ENCODE measurements around the gene ZCWPW1. TPM values are rescaled to one million over a fixed set of nuclear protein-coding genes. Genes with fewer than 3 reads are reported as not detected.

ZCWPW1 gene
- total RNA-seq, 1 experiment from 2014 or later: 1.1 TPM

GRCh38 chr7:100433592-100434296 is 5.2 kb upstream of the ZCWPW1 start:
- no peak for DNase-seq (ENCODE audit: low read depth)

DNA sequence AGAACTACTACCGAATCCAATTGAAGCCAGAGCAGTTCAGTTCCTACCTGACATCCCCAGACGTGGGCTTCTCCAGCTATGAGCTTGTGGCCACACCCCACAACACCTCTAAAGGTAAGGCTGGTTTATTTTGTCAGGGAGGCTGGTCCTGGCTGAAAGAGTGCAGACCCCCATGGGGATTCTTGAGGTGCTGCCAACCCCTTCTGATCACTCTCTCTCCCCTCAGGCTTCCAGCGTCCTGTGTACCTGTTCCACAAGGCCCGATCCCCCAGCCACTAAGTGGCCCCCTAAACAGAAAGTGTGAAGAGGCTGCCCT is 4.7 kb upstream of the ZCWPW1 start:
- DNase-seq (ENCODE audit: low read depth): no peak

DNA sequence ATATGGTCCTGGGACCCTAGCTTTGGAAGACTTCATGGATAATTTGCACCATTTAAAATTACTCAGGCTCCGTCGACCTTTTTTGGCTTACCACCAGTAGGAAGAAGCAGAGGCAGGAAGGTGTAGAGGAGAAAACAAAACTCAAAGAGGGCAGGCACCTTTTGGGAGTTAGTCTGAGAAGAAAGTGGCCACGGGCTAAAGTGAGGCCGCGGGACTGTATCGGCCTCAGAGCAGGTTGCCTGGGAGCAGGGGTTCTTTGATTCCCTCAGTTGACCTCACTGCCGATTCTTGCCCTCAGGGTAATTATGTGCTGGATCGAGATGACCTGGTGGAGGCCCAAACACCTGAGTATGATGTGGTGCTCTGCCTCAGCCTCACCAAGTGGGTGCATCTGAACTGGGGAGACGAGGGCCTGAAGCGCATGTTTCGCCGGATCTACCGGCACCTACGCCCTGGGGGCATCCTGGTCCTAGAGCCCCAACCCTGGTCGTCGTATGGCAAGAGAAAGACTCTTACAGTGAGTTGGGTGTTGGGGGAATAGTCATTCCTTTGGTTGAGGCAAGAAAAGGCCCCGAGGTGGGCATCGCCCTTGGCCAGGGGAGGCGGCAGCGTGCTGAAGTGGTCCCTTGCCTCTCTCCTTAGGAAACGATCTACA is 4.2 kb upstream of the ZCWPW1 start:
- DNase-seq (ENCODE audit: low read depth): no peak

DNA sequence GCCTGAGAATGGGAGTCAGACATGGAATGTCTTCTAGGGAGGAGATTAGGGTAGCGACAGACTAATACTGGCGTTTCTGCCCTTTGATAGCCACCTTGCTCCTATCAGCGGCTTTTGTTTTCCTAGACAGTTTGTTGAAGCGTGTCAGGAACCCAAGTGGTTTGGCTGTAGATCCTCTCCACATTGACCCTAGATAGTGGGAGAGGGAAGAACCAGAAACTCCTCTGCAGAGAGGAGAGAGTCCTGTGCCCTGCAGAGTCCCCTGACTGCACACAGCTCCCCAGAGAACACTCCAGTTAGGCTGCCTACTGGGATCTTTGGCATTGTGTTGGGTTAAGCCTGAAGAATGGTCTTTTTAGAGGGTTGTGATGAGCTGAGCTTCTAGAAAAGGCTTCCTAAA is 3.5 kb upstream of the ZCWPW1 start:
- DNase-seq (ENCODE audit: low read depth): no peak

DNA sequence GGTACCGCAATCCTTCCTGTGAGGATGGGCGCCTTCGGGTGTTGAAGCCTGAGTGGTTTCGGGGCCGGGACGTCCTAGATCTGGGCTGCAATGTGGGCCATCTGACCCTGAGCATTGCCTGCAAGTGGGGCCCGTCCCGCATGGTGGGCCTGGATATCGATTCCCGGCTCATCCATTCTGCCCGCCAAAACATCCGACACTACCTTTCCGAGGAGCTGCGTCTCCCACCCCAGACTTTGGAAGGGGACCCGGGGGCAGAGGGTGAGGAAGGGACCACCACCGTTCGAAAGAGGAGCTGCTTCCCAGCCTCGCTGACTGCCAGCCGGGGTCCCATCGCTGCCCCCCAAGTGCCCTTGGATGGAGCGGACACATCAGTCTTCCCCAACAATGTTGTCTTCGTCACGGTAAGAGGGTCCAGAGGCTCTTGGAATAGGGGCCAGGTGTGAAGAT is 2.8 kb upstream of the ZCWPW1 start:
- DNase-seq (ENCODE audit: low read depth): no peak

- no peak for DNase-seq (ENCODE audit: low read depth)
These were observed 2.2 kb upstream of the ZCWPW1 start for GRCh38 chr7:100430493-100431285.

DNA sequence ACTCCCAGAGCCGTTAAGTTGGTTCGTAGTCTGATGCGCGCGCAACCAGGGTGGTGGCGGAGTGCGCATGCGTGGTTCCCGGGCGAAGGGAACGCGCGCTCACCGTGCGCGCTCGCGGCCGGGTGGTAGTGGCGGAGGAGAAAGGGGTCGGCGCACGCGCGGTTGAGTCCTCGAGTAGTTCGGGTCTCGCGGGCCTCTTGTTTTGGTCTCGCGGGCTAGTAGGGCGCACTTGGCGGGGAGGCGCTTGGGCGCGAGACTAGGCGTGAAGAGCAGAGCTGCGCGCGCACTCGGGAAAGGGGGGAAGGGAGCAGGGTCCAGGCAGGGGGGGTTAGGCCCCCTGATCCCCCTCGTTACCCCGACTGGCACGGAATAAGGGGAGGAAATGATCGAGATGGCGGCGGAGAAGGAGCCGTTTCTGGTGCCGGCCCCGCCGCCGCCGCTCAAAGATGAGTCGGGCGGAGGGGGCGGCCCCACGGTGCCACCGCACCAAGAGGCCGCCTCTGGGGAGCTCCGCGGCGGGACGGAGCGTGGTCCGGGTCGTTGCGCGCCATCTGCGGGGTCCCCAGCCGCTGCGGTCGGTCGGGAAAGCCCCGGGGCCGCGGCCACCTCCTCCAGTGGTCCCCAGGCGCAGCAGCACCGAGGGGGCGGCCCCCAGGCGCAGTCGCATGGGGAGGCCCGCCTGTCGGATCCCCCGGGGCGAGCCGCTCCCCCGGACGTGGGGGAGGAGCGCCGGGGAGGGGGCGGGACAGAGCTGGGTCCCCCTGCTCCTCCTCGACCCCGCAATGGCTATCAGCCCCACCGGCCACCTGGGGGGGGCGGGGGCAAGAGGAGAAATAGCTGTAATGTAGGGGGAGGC is 1.4 kb upstream of the ZCWPW1 start, which contains the start of gene MEPCE:
Gene MEPCE, plus strand, starts transcription at position 195 of the 856 bp plus-strand sequence. Its CDS starts 188 bp downstream, at position 383.
- DNase-seq (ENCODE audit: low read depth): peak; percentile 93

DNA sequence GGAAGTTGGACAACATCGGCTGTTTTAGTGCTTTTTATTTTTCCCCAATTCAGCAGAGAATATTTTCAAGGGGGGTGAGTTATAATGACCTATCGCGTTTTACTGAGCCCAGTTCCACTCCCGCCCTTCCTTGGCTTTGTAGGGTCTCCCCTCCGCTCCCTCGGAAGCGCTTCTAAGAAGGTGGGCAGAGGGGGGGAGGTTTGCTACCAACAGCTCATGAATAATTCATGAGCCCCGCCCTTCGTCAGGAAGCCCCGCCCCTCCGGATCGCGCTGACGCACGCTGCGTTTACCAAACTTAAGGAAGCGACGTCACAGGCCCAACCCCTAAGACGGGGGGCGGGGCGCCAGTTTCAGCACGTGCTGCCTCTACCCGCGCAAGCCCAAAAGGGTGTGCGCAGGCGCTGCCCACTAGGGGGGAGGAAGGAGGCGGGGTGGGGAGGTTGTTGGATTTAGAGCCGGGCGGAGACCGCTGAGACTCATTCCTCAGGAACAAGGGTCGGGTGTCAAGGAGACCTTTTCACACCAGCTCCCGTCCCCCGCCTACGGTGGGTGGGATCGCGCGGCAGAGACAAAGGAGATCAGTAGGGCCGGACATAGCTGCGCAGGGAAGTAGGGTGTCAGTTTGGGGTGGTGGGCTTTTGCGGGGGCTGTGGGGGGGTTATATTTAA is 599 bp upstream of the ZCWPW1 start:
- DNase-seq (ENCODE audit: low read depth): peak; percentile 99

- no peak for DNase-seq (ENCODE audit: low read depth)
These were observed 723 bp downstream of the ZCWPW1 start for GRCh38 chr7:100427762-100428198.

- no peak for DNase-seq (ENCODE audit: low read depth)
These were observed 2.0 kb downstream of the ZCWPW1 start for GRCh38 chr7:100426516-100426915.

DNA sequence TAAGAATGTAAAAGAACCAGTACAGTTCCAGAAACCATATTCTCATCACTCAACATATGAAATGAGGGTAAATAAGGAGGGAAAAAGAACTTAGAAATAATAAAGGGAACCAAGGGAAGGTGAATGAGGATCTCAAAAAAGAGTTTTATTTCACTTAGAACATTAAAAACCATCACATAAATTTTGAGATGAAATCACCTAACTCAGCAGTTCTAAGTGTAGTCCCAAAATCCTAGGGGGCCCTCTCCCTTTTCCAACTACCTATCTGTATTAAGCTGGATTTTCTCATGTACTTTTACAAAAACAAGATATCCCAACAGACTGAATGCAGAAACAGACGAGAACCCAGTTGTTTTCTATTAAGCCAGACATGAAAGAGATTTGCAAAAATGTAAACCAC is 3.2 kb downstream of the ZCWPW1 start:
- no peak for DNase-seq (ENCODE audit: low read depth)

GRCh38 chr7:100423315-100423714 is 5.2 kb downstream of the ZCWPW1 start:
- no peak for DNase-seq (ENCODE audit: low read depth)

DNA sequence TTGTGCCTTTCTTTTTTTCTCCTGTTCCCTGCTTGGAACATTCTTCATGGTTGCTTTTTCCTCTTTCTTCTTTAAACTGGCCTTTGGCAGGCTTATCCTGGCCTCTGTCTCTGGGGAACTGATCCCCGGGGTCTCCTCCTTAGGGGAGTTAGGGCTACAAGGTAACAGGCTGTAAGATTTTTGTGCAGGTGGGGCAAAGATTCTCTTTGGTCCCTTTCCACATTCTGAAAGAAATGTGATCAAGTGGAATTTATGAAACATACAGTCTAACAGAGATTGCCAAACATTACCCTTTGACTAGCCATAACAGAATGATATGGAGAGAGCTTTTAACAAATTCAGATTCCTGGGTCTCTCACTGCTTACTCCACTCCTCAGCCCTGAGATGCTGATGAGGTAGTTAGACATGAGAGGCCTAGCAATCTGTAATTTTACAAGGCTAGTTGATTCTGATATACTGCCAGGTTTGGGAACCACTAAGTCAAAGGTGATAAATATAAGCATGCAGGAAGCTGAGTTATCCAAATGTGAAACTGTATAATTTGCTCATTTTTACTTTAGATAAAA is 8.8 kb downstream of the ZCWPW1 start:
- no peak for DNase-seq (ENCODE audit: low read depth)

GRCh38 chr7:100418930-100419659 is 9.4 kb downstream of the ZCWPW1 start:
- no peak for DNase-seq (ENCODE audit: low read depth)

DNA sequence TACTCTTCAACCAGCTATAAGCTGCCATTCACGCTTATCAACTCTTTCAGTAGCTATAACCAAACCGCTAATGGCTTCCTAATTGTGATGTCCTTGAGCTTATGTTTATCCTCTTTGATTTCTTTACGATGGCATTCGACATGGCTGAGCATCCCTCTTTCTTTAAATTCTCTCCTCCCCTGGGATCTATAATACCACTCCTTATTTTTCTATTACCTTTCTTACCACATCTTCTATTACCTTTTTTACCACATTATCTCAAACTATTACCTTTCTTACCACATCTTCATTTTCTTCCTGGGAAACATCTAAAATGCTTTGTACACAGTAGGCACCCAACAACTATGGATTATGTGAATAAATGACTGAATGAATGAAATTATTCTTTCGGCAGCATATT is 13.1 kb downstream of the ZCWPW1 start:
- no peak for DNase-seq (ENCODE audit: low read depth)

DNA sequence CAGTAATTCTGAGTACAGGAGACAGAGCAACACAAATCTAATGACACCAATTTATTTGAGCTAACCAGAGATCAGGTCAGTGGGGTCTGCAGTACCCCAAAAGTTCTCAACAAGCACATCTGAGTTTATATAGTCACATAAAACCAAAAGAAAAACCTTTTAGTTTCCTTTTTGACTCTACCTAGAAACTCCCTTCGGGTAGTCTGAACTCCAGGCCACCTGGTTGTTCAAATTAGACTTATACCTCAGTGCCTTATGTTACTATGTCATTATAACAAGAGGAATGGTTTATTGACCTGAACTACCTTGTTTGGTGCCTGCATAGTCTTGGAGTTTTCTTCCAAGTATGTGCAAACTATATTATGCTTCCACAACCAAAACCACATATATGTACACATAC is 14.6 kb downstream of the ZCWPW1 start:
- DNase-seq (ENCODE audit: low read depth): no peak

GRCh38 chr7:100413346-100413745 is 15.2 kb downstream of the ZCWPW1 start:
- no peak for DNase-seq (ENCODE audit: low read depth)

- no peak for DNase-seq (ENCODE audit: low read depth)
These were observed 17.4 kb downstream of the ZCWPW1 start for GRCh38 chr7:100411101-100411500.

- peak; percentile 75 for DNase-seq (ENCODE audit: low read depth)
These were observed 21.0 kb downstream of the ZCWPW1 start for GRCh38 chr7:100407285-100408180.
